HepG2 (cell line): ENCODE data around the gene MTCH1. TPM values are rescaled to one million over a fixed set of nuclear protein-coding genes. Genes with fewer than 3 reads are reported as not detected.

Experiments used
- AGO1 ChIP-seq: fragments of 200-400 bp; formaldehyde crosslinking; IDR thresholded peaks from 2 replicates; pipeline ENCODE4 v1.6.1; 2017; ENCODE audit warnings: mild to moderate bottlenecking, low read depth, low read length, moderate library complexity; ENCODE audit not compliant: poor library complexity, severe bottlenecking
- AGO2 ChIP-seq: fragments of 200-400 bp; formaldehyde crosslinking; optimal IDR thresholded peaks from 2 replicates; pipeline ENCODE3; 2017; ENCODE audit warnings: mild to moderate bottlenecking, low read depth, low read length, moderate library complexity
- ARNT ChIP-seq: fragments of 450-650 bp; IDR thresholded peaks from 2 replicates; pipeline ENCODE4 v1.6.1; 2017
- ATF6 ChIP-seq: sonication (generic); formaldehyde crosslinking; conservative IDR thresholded peaks from 2 replicates; pipeline ENCODE4 v1.4.0; 2020; ENCODE audit warnings: missing genetic modification reagents
- CAMTA2 ChIP-seq: sonication (generic); formaldehyde crosslinking; IDR thresholded peaks from 2 replicates; pipeline ENCODE4 v1.4.0; 2020; ENCODE audit warnings: mild to moderate bottlenecking, missing genetic modification reagents, borderline replicate concordance
- CSRNP1 ChIP-seq: sonication (generic); formaldehyde crosslinking; IDR thresholded peaks from 2 replicates; pipeline ENCODE4 v1.8.1; 2023; ENCODE audit warnings: mild to moderate bottlenecking, missing genetic modification reagents
- EHMT2 ChIP-seq: fragments of 200-600 bp; sonication (generic); IDR thresholded peaks from 2 replicates; pipeline ENCODE4 v1.7.0; 2017; ENCODE audit warnings: antibody characterized with exemption, low read depth, low read length, borderline replicate concordance
- FLYWCH1 ChIP-seq: sonication (generic); formaldehyde crosslinking; IDR thresholded peaks from 2 replicates; pipeline ENCODE4 v1.8.1; 2023; ENCODE audit warnings: mild to moderate bottlenecking, missing genetic modification reagents
- FOXA3 ChIP-seq: IDR thresholded peaks from 2 replicates; pipeline ENCODE4 v1.6.1; 2016; ENCODE audit warnings: missing genetic modification reagents, missing compliant biosample characterization
- HDAC1 ChIP-seq: sonication (generic); formaldehyde crosslinking; IDR thresholded peaks from 2 replicates; pipeline ENCODE4 v1.5.1; 2020; ENCODE audit warnings: mild to moderate bottlenecking, missing genetic modification reagents
- MTERF4 ChIP-seq: sonication (generic); formaldehyde crosslinking; IDR thresholded peaks from 2 replicates; pipeline ENCODE4 v1.8.0; 2023; ENCODE audit warnings: mild to moderate bottlenecking, missing genetic modification reagents
- MYNN ChIP-seq: sonication (generic); formaldehyde crosslinking; IDR thresholded peaks from 2 replicates; pipeline ENCODE4 v1.4.0; 2020; ENCODE audit warnings: mild to moderate bottlenecking, low read depth, missing genetic modification reagents
- NR2F1 ChIP-seq, 2 experiments: fragments of 450-650 bp in 1 of 2; formaldehyde crosslinking in 1 of 2; IDR thresholded peaks; 2 replicates each; pipeline versions ENCODE4 v1.5.0 to v1.6.1; 2016 to 2020; ENCODE audit warnings: mild to moderate bottlenecking in 1 of 2, missing compliant biosample characterization in 1 of 2, missing genetic modification reagents in 1 of 2, moderate library complexity in 1 of 2
- SMYD3 ChIP-seq: sonication (generic); formaldehyde crosslinking; IDR thresholded peaks from 2 replicates; pipeline ENCODE4 v1.8.1; 2023; ENCODE audit warnings: mild to moderate bottlenecking, missing genetic modification reagents
- TBL1XR1 ChIP-seq: fragments of 150-350 bp; IDR thresholded peaks from 2 replicates; pipeline ENCODE4 v1.6.1; 2014; ENCODE audit warnings: borderline replicate concordance, low read length; ENCODE audit not compliant: partially characterized antibody
- ZNF564 ChIP-seq: sonication (generic); formaldehyde crosslinking; IDR thresholded peaks from 2 replicates; pipeline ENCODE4 v1.8.1; 2023; ENCODE audit warnings: mild to moderate bottlenecking, missing genetic modification reagents
- ZNF597 ChIP-seq: sonication (generic); formaldehyde crosslinking; IDR thresholded peaks from 2 replicates; pipeline ENCODE4 v1.5.0; 2020; ENCODE audit warnings: missing genetic modification reagents
- ZNF609 ChIP-seq: sonication (generic); formaldehyde crosslinking; IDR thresholded peaks from 2 replicates; pipeline ENCODE4 v1.4.0; 2020; ENCODE audit warnings: mild to moderate bottlenecking, missing genetic modification reagents, borderline replicate concordance
- polyA plus RNA-seq, 8 experiments: library from polyadenylated mRNA; depleted of rRNA in 3 of 8; stranded (reverse) in 7 of 8; unstranded in 1 of 8; fragments of >200 nt; fragmentation: Illumina TruSeq in 4 of 8; extraction: Trizol in 4 of 8; gene quantifications; 2 replicates each; pipeline versions ENCODE4 v1.2.1 to v1.2.3, GENCODE V29; 2011 to 2016; ENCODE audit warnings: low read depth in 4 of 8, missing spikeins in 1 of 8, mixed read lengths in 1 of 8; ENCODE audit not compliant: insufficient read depth in 1 of 8
- total RNA-seq, 5 experiments: library from RNA; depleted of rRNA; stranded (reverse); fragments of >200 nt; fragmentation: Illumina TruSeq; extraction: Trizol; gene quantifications; 2 replicates each; pipeline ENCODE4 v1.2.3, GENCODE V29; 2016; ENCODE audit warnings: low read depth in 1 of 5

MTCH1 gene
- total and polyA plus RNA-seq, 2 of the 13 experiments (the other 11 are each of a cell fraction or from before 2014, with no cell fraction given) = 86.2 to 144 TPM

GRCh38 chr6:37029249-37029971 is 43.4 kb upstream of the MTCH1 start (continued):
- TF ChIP-seq HDAC1 (peak; percentile 45; the same call in 1 of the 2 replicates), EHMT2 (no peak), ARNT (no peak), TBL1XR1 (no peak), CAMTA2 (CRISPR knock-in tag) (no peak), CSRNP1 (CRISPR knock-in tag) (no peak), FLYWCH1 (no peak), FOXA3 (CRISPR knock-in tag) (peak; percentile 68), AGO1 (no peak), NR2F1 (CRISPR knock-in tag; IDR thresholded peaks at IDR 0.05) (0 out of 4 replicates have a peak, but pooled peaks of 1 of the 2 experiments have one; percentile 16), ZNF609 (no peak), AGO2 (no peak), MTERF4 (CRISPR knock-in tag) (no peak), ZNF597 (CRISPR knock-in tag) (no peak), MYNN (CRISPR knock-in tag) (no peak), ZNF564 (CRISPR knock-in tag) (no peak), ATF6 (CRISPR knock-in tag) (no peak), SMYD3 (CRISPR knock-in tag) (no peak)
